SK-N-SH (cell line): ENCODE measurements around the gene LRRC56.

Experiments used
- JUND ChIP-seq: IDR thresholded peaks from 2 replicates; pipeline ENCODE4 v1.4.0; 2012
- SMC3 ChIP-seq: IDR thresholded peaks from 2 replicates; pipeline ENCODE4 v1.6.1; 2012; ENCODE audit warnings: low read depth, low read length, improper control_type of control experiment
- TEAD4 ChIP-seq: IDR thresholded peaks from 2 replicates; pipeline ENCODE4 v1.4.0; 2012; ENCODE audit warnings: mild to moderate bottlenecking, borderline replicate concordance; ENCODE audit not compliant: insufficient read depth
- TF ChIP-seq, protein P1 (sequence below): fragments of 200-600 bp; sonication (generic); IDR thresholded peaks from 2 replicates; pipeline ENCODE4 v1.6.1; 2017; ENCODE audit warnings: antibody characterized with exemption, mild to moderate bottlenecking, moderate library complexity
- TF ChIP-seq, protein P2 (sequence below): IDR thresholded peaks from 2 replicates; pipeline ENCODE4; 2012

DNA sequence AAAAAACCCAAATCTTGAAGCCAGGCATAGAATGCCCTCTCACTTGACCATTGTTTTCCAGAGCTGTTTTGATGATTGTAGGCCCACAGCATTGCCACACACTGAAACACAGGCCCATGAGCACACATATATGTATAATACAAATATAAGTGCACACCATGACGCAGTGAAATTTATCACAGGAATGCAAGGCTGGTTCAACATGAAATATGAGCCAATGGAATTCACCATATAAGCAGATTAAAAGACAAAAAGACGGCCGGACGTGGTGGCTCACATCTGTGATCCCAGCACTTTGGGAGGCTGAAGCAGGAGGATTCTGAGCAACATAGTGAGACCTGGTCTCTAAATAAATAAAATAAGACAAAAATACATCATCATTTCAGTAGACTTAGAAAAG lies 20.9 kb upstream of the LRRC56 start:
- TF ChIP-seq, protein P1, sequence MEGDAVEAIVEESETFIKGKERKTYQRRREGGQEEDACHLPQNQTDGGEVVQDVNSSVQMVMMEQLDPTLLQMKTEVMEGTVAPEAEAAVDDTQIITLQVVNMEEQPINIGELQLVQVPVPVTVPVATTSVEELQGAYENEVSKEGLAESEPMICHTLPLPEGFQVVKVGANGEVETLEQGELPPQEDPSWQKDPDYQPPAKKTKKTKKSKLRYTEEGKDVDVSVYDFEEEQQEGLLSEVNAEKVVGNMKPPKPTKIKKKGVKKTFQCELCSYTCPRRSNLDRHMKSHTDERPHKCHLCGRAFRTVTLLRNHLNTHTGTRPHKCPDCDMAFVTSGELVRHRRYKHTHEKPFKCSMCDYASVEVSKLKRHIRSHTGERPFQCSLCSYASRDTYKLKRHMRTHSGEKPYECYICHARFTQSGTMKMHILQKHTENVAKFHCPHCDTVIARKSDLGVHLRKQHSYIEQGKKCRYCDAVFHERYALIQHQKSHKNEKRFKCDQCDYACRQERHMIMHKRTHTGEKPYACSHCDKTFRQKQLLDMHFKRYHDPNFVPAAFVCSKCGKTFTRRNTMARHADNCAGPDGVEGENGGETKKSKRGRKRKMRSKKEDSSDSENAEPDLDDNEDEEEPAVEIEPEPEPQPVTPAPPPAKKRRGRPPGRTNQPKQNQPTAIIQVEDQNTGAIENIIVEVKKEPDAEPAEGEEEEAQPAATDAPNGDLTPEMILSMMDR: no peak
- TF ChIP-seq JUND (no peak), TEAD4 (no peak), SMC3 (no peak)
- TF ChIP-seq, protein P2, sequence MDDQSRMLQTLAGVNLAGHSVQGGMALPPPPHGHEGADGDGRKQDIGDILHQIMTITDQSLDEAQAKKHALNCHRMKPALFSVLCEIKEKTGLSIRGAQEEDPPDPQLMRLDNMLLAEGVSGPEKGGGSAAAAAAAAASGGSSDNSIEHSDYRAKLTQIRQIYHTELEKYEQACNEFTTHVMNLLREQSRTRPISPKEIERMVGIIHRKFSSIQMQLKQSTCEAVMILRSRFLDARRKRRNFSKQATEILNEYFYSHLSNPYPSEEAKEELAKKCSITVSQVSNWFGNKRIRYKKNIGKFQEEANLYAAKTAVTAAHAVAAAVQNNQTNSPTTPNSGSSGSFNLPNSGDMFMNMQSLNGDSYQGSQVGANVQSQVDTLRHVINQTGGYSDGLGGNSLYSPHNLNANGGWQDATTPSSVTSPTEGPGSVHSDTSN: no peak
